DMS53 treated with DMSO at 0.1 percent for 48 hours (cell line): ENCODE results near the gene DBH.
A peak's percentile ranks its signal among the peaks of the same experiment; 100 is the strongest.
"Not testable (repeated sequence)": the region's sequence is repeated elsewhere in the genome, so short reads cannot be mapped to it uniquely, and the experiment has no call there.

Experiments used
- DNase-seq: peaks from one replicate; lab custom pipeline; 2025; ENCODE audit not compliant: unreplicated experiment; lab: John Stamatoyannopoulos, UW

The DBH gene

DNA sequence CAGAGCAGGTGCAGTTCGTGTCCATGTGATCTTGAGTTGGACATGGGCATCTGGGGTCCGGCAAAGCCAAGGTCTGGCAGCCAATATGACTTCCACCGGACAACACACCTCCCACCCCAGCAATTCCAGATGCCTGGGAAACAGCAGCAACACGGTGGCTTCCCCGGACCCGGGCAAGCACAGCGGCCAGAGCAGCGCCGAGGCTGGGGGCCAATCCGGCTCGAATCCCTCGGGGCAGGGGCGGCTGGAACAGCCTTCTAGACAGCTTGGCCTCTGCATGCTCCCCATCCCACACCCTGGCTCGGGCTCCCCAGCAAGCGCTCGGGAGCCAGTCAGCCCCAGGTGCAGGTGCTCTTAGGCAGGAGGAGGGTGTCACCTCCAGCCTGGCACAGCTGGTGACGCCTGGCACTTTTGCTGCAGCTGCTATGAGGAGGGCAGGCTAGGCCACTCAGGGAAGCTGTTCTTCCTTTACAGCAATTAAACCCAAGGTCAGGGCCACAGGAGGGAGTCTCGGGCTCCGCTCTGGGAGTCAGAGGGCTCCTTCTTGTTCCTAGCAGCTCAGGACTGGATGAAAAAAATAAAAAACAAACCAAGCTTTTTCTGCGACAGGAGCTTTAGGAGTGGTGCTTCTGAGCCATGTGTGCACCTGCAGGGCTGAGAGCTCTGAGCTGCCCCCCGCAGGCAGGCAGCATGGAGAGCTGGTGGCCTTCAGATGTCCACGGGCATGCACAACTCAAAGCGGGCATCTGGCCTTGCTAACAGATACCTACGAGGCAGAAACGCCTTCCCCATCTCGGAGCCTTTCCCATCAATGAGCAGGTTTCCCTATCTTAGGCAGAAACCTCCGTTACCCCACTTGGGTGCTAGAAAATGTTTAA, 28.2 kb downstream of the DBH start:
- DNase-seq: peak; percentile 3

DNA sequence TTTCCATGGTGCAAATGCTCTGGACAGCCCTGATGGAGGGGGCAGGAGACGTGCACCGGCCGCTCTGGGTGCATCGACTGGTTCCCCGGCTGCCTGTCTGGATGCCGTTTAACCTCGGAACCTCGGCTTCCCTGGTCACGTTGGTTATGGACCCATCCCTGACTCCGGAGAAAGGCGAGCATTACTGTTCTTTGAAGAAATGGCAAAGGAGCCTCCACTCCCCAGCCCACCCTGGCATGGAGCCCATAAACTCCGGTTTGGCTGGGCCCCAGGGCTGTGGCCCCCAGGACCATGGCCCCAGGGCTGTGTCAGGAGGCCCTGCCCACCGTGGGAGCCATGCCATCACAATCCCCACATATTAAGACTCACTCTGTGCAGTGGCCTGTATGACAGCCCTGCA, 28.9 kb downstream of the DBH start:
- DNase-seq: no peak

DNA sequence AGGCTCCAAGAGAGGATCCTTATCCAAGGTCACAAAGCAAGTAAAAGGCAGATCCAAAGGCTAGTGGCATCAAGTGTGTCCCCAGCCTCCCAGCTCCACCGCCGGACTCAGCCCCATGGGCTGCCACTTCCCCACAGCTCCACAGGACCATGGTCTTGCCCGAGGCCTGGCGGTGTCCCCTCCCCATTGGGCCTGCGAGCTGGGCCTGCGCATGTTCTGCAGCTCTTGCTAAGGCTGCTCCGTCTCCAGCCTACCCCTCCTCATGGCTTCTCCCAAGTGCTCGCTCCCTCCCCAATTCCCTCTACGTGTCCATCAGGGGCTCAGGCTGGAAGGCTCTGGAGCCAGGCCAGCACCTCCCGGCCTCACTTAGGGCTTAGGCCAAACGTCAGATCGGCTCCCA, 29.4 kb downstream of the DBH start:
- DNase-seq: no peak

DNA sequence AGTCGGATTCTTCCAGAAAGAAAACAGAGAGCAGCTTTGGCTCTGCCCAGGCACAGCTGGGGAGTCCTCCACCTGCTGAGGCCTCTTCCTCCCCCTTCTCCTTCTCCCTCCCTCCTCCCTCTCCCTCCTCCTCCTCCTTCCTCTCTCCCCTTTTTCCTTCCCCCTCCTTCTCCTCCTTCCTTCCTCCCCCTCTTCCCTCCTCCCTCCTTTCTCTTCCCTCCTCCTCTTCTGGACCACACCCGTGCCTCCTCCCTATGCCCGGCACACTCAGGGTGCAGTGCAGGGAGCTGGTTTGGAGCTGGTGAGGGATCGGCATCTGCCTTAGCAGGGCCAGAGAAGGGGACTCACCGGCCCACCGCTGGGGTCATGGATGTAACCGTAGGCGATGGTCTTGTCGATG, 30.2 kb downstream of the DBH start:
- DNase-seq: no peak

DNA sequence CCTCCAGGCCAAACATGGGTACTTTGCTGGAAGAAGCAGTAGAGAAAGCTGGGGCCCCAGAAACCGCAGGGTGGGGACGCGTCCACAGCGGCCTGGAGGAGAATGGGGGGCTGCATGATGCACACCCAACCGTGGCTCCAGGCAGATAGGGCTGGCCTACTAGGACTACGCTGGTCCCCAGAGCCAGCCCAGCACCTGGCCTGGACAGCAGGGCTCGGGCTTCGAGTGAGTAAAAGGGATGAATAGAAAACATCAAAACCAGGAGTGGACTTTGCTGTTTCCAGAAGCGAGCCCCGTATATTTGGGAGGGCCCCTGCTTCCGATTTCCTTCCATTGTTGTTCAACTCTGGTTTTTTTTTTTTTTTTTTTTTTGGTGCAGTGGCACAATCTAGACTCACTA, 30.7 kb downstream of the DBH start:
- no peak for DNase-seq

DNA sequence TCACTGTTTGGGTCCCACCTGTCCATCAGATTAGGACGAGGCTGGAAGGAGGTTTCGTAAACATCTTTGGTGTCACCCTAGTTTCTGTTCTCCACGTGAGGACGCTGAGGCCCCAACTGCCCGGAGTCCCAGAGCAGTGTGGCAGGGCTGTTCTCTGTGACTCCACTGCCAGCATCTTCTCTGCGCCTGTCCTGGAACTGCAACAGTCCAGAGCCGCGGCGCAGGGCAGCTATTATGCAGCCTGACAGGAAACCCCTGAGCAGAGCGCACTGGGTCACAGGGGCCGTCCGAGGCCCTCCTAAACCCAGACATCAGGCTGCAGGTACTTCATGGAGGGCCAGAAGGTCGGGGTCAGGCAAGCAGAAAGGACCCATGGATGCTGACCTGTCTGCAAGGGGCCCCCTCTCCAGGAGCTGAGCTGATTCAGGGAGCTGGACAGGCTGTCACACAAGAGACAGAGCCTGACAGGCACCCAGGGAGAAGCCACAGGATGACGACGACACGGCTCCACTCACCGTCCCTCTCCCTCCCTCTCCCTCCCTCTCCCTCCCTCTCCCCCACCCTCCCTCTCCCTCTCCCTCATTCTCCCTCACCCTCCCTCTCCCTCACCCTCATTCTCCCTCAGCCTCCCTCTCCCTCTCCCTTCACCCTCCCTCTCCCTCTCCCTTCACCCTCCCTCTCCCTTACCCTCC, 31.7 kb downstream of the DBH start:
- no peak for DNase-seq

DNA sequence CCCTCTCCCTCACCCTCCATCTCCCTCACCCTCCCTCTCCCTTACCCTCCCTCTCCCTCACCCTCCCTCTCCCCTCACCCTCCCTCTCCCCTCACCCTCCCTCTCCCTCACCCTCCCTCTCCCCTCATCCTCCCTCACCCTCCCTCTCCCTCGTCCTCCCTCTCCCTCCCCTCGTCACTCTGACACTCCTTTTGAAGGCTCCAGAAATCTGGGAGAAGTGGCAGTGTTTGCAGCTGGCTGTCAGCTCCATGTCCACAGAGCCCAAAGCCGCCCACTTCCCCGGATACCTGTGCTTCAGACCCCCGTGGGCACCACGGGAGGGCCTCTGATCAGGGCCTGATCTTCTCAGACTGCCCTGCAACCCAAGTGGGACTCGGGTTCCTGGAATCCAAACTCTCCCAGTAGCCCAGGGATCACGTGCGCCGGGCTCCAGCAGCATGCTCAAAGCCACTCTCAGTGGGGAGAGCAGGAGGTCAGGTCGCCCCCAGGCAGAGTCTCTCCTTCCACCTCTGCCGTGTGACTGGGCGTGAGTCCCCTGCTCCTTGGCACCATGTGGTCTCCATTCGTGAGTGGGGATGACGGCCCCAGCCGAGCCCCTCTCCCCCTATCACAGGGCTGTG, 33.1 kb downstream of the DBH start:
- DNase-seq: no peak

DNA sequence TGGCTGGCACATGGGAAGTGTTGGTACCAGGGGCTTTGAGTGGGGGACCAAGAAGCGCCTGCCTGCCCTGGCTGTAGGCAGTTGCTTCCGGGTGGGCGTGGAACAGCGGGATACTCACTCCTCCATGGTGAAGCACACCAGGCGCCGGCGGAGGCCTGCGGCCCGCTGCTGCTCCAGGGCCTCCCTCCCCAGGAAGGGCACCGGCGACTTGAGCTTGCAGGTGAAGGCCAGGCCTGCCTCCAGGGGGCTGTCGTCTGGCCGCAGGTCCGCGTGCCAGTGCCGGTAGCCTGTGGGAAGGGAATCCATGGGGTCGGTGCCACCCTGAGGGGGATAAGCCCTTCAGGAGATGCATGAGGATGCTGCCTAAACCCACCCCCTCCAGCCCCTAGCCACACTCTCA, 34.3 kb downstream of the DBH start:
- DNase-seq: no peak

DNA sequence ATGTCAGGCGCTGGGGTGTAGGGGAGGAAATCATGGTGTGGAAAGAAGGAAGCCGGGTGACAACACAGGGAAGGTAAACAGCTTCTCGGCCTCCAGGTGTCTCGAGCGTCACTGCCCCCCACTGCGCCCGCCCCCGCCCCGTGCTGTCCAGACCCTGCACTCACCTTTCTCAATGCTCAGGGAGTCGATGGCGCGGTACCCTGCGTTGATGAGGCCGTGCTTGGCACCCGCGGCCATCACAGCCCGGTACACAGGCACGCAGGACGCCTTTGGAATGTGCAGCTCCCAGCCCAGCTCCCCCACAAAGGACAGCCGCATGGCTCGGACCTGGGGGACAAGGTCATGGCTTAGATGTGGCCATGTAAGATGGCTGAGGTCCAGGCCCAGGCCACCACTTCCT, 35.2 kb downstream of the DBH start:
- DNase-seq: no peak

DNA sequence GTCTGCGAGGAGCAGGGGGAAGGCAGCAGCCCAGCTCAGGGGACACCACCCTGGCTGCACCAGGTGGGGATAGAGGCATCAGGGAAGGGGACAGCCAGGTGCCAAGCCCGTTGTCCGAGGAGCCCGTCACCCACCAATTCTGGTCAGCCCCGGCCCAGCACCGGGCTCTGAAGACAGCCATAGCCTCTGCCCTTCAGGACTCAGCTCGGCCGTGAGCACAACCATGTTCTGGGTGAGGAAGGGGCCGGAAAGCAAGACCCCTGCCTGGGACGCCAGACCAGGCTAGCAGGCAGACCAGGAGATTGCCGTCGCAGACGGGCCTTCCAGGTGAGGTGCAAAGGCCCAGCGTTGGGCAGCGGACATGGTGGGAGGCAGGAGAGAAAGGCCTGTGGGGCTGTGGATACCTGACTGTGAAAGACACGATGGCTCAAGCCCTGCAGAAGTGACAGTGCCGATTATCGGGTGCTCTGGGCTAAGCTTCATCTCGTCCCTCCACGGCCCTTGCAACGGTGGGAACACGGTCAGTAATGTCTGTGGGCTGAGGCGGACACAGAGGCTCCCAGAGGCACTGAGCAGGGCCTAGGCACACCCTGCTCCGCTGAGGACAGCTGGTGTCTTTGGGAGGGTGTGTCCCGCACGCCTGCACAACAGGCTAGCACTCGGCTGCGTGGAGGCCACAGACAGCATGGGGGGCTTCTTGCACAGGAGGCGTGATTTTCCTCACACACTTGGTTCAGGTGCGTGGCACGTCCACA, 36.5 kb downstream of the DBH start:
- DNase-seq: no peak

DNA sequence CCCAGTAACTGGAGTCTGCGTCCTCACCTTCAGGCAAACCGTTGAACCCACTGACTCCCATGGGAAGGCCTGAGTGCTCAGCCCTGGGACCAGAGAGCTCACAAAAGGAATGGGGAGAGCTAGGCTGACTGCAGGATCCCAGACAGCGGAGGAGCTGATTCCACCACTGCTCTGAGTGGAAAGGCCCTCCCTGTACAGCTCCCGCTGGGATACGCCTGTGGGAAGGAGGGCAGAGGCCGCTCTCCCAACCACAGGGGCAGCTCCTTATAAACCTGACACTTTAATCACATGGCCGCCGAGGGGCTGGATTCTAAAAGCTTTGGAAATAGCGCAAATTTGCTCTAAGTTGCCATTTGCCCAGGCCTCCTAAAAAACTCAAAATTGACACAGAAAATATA, 37.1 kb downstream of the DBH start:
- no peak for DNase-seq

DNA sequence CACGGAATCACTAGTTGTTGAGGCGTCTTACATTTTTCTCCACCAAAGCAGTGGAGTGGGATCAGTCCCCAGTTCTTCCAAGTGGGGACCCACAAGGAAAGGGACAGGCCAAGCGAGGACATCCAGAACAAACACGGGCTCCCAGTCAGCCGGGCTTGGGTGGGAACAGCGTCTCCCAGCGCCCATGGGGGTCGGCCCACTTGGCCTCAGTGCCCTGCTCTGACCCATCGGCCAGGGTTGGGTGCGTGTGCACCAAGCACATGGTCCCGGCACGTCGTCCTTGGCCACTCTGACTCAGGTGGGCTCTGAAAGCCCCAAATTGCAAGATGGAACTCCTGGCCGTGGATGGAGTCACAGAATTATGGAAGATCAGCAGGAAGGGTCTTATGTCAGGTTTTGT, 37.9 kb downstream of the DBH start:
- no peak for DNase-seq

DNA sequence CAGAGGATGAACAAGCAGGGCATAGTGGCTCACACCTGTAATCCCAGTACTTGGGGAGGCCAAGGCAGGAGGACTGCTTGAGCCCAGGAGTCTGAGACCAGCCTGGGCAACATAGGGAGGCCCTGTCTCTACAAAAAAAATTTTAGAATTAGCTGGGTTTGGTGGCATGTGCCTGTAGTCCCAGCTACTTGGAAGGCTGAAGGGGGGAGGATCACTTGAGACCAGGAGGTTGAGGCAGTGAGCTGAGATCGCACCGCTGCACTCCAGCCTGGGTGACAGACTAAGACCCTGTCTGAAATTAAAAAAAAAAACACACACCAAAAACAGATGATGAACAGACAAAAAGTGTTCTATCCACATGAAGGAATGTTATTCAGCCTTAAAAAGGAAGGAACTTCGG, 39.6 kb downstream of the DBH start:
- not testable (repeated sequence) for DNase-seq

DNA sequence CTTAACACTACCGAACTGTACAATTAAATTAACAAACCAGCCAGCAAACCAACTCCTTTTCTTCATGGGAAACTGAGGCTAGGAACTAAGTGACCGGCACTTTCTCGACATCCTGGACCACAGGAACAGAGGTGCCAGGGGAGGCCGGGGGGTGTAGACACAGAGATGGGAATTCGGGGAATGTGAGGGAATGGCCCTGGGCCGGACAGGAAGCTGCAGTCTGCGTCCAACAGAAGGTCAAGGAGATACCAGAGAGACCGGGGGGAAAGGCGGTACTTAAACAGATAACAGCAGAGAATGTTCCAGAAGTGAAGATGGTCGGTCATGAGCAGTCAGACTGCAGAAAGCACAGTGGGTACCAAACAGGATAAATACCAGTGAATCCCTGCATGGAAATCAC, 40.3 kb downstream of the DBH start:
- no peak for DNase-seq

DNA sequence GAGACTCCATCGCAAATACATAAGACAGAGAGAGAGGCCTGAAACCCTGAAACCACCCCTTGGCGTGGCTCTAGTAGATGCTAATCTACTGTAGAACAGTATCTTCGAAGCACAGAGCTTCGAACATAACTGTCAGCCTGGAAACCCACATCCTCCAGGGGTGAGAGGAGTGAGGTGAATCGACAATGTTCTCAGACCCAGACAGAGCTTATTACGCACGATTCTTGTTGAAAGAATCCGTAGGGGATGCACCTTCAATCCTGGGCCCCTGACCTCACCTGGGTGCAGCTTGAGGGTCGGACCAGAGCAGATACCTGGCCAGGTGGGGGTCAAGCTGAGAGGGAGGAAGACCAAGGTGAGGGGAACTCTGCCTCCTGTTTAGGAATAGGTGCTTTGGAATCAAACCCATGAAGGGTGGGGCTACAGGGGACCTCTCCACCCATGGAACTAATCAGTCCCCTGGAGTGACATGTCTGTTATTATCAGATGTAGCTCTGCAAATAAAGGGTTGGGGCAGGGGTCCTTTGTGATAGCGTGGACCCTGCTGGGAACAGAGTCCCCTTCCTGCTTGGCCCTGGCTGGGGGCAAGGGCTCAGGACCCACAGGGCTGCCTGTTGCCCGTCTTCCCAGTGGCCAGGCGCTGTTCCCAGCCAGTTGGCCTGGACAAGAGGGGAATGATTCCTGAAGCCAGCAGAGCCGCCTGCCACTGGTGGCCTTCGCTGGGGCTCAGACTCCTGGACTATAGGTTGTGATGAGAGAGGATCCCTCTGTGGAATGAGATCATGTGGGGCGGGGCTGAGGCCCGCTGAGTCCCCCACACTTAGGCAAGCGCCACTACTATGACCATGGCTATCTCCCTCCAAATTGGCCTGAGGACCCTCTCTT, 41.2 kb downstream of the DBH start:
- DNase-seq: no peak

DNA sequence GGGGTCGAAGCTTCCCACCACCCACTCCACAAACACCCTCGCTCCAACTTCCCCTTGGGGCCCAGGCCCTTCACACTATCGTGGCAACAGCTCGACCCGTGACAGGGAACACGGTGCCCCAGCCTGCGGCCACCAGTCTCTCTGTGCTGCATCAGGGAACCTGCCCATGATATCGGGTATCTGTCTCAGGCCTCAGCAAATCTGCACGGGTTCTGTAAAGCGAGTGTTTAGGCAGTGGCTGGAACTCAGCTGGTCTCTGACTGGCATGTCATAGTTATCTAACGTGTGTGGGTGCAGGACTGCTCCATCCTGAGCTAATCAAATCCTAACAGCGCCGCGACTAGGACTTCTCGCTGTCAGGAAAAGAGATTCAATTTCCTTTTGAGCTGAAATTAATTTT, 42.9 kb downstream of the DBH start:
- no peak for DNase-seq

DNA sequence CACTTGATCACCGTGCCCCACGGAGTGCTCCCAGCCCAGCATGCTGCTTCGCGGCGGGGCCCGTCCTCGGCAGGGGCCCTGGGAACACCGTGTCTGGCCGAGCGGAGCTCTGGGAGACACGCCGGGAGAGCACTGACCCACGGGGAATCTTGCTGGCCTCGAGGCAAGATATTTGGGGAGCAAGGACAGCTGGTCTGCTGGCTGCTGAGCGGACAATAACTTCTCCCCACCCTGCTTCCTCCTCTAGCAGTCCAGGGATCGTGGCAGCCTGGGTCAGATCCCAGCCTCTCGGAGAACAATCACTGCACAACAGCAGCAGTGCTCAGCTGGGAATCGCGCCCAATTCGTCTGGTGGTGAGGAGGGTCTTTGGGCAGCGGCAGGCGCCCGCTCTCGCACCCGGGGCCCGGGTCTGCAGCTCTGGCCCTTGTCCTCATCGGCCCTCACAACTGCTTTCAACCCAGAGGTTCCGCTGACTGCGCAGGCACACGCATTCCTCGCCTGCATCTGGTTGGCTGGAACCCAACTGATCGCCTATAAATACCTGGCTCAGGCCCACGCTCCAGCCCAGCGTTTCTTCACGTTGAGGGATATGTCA, 43.4 kb downstream of the DBH start:
- no peak for DNase-seq

DNA sequence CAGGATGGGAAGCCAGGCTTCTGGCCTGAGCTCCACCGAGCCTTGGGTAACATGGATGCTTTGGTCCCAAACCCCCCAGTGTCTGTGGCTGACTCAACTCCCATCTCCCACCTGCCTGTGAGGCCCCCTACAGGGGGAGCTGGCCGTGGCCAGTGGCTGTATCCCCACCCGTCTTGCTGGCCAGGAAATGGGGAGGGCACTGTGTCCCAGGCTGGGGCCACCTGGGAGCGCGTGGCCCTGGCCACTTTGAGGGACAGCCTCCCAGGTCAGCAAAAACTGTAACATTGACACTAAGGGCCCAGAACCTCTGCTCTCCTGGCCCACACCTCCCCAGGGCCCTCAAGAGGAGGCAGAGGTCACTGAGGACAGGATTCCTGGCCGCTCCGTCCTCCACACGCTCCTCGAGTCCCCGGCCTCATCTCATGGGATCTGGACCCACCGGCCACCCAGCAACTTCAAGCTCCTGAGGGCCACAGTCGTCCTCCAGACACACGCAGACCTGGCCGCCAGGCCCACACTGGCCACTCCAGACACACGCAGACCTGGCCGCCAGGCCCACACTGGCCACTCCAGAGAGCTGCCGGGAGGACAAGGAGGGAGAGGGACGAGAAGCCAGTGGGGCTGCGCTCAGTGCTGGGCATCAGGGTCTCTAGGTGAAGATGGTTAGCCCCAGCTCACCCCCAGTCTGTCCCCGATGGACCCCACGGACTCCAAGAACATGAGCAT, 44.2 kb downstream of the DBH start:
- DNase-seq: no peak

DNA sequence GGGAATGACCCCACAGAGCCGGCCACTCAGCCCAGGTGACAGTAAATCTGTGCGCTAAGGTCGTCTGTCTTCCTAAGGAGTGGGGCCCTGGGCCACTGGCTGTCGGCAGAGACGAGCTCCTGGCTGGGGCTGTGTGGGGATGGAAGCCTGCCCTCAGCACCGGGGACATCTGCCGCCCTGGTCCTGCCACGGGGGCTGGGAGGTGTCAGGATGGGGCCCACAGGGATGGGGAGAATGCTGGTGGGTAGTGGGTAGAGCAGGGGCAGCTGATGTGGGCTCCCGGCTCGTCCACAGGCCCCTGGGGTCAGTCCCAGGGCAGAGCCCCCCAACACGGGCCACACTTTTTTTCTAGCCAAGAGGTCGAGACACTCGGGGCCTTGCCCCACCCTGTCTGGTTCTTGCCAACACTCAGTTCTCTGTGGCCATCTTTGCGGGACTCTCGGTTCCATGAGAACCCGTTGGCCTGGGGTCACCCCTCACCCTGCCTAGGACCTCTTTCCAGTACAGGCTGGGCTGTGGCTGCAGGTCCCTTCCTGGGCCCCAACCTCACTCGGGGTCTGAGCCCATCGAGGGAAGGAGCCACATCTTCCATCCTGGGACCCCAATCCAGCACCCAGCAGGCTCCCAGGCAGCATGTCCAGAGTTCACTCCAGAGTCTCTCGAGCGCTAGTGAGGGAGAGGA, 45.0 kb downstream of the DBH start:
- DNase-seq: no peak
